Uterus (tissue), 2 donors: Measurements from ENCODE around the gene MSI2.

Experiments
- CTCF ChIP-seq, 4 experiments: fragments of 200-600 bp in 2 of 4; fragments of 450-650 bp in 2 of 4; sonication (generic) in 2 of 4; IDR thresholded peaks; one replicate each; pipeline ENCODE4 v1.5.1; 2016 to 2019; ENCODE audit warnings: antibody characterized with exemption in 4 of 4, mild to moderate bottlenecking in 2 of 4, moderate library complexity in 1 of 4
- POLR2A ChIP-seq, 2 donors: fragments of 450-650 bp; IDR thresholded peaks; one replicate each; pipeline ENCODE4 v1.6.1; 2016; ENCODE audit warnings: antibody characterized with exemption in 2 of 2, mild to moderate bottlenecking in 1 of 2, moderate library complexity in 1 of 2

- no peak for TF ChIP-seq POLR2A (IDR thresholded peaks at IDR 0.05)
- no peak for TF ChIP-seq CTCF (IDR thresholded peaks at IDR 0.05)
These were observed 383.8 kb downstream of the MSI2 start for GRCh38 chr17:57640079-57640478.
